ENCODE measurements around the gene PPFIBP1. TPM values are rescaled to one million over a fixed set of nuclear protein-coding genes. Genes with fewer than 3 reads are reported as not detected.

Gene PPFIBP1
- total and polyA plus RNA-seq, 2 of the 8 experiments (the other 6 are each of a cell fraction or from before 2014, with no cell fraction given): 7.7 to 31.3 TPM

GRCh38 chr12:27572486-27573255 is 48.7 kb downstream of the PPFIBP1 start:
- H3K27me3 ChIP-seq (replicated peaks in 1 of 4; ENCODE audit: control insufficient read depth in 3 of 4, extremely low read depth in 1 of 4, insufficient read depth in 3 of 4, low read length in 3 of 4): no peaks in the 10 kb centered on the region
- no peak overlapping the region for H2BK12ac ChIP-seq (ENCODE audit: low read depth, low read length)
- no peak overlapping the region for H3K18ac ChIP-seq (ENCODE audit: extremely low read depth, low read length)
- H3K23ac ChIP-seq (ENCODE audit: insufficient read length): no peak overlapping the region
- no peak overlapping the region for H2BK20ac ChIP-seq (ENCODE audit: low read length)
- H2AK5ac ChIP-seq (ENCODE audit: low read depth, low read length): no peak overlapping the region
- H3K9ac ChIP-seq (replicated peaks in 1 of 4; ENCODE audit: extremely low read depth in 1 of 4, low read depth in 3 of 4, low read length in 3 of 4): no peak overlapping the region
- H3K79me1 ChIP-seq (ENCODE audit: low read depth, low read length): no peaks in the 10 kb centered on the region
- no peaks in the 10 kb centered on the region for H3K23me2 ChIP-seq (ENCODE audit: low read depth, low read length)
- no peak overlapping the region for H3K4ac ChIP-seq (replicated peaks; ENCODE audit: insufficient read length, low read depth, low read length)
- H3K4me1 ChIP-seq (replicated peaks in 1 of 4; ENCODE audit: control insufficient read depth in 3 of 4, insufficient read depth in 4 of 4, low read length in 3 of 4): no peaks in the 10 kb centered on the region
- POLR2A ChIA-PET (ENCODE audit: partially characterized antibody): no interaction called here
- no peak overlapping the region for H4K8ac ChIP-seq (ENCODE audit: extremely low read depth, insufficient read depth, low read length)
- H2AFZ ChIP-seq (ENCODE audit: low read length): no peak overlapping the region
- no peaks in the 10 kb centered on the region for H3K9me3 ChIP-seq (ENCODE audit: insufficient read depth in 2 of 2, low read depth in 1 of 2, low read length in 1 of 2)
- FAIRE-seq (no peak), DNase-seq (ENCODE audit: low read depth in 1 of 2, low spot score in 2 of 2) (no peak)
- no peaks in the 10 kb centered on the region for H4K20me1 ChIP-seq (replicated peaks in 1 of 2; ENCODE audit: control insufficient read depth in 1 of 2, insufficient read depth in 2 of 2, low read length in 2 of 2)
- CTCF ChIA-PET (ENCODE audit: partially characterized antibody): no interaction called here
- 84% methylated on average over 2 of the region's 2 CpGs; no CpG with 5 or more reads in 1 of the 2 experiments for WGBS, 2 experiments (ENCODE audit: extremely low coverage in 1 of 2, insufficient coverage in 1 of 2, insufficient read length in 1 of 2, insufficient replicate concordance in 2 of 2, low coverage in 1 of 2, low lambda C conversion rate in 2 of 2, missing lambda C conversion rate in 1 of 2)
- no peak overlapping the region for H4K91ac ChIP-seq (replicated peaks; ENCODE audit: insufficient read length, low read length)
- H3K79me2 ChIP-seq (ENCODE audit: control insufficient read depth in 1 of 2, insufficient read depth in 2 of 2, low read length in 2 of 2): 0 out of 4 replicates have a peak, but pooled peaks cover 0 to 2% of the 10 kb centered on the region in 2 experiments
- no peak overlapping the region for H3K4me2 ChIP-seq (ENCODE audit: insufficient read depth in 1 of 2, low read depth in 2 of 2, low read length in 2 of 2)
- H3K56ac ChIP-seq (replicated peaks; ENCODE audit: insufficient read length, low read depth, low read length): no peak overlapping the region
- no peak overlapping the region for H3K27ac ChIP-seq (ENCODE audit: low read depth, low read length)
- H3K4me3 ChIP-seq (ENCODE audit: extremely low read depth in 1 of 4, insufficient read depth in 2 of 4, low read depth in 3 of 4, low read length in 4 of 4): no peak overlapping the region
- H3K36me3 ChIP-seq (ENCODE audit: control insufficient read depth in 2 of 4, insufficient read depth in 4 of 4, low read length in 3 of 4): no peaks in the 10 kb centered on the region
- no peak overlapping the region for H2BK120ac ChIP-seq (replicated peaks; ENCODE audit: low read depth, low read length)
- H4K5ac ChIP-seq (ENCODE audit: insufficient read length, low read depth, low read length): no peak overlapping the region
- H2BK5ac ChIP-seq (ENCODE audit: low read depth, low read length): no peak overlapping the region
- no peak overlapping the region for H2BK15ac ChIP-seq (ENCODE audit: low read length)
- H3K14ac ChIP-seq (ENCODE audit: insufficient read length): no peak overlapping the region
- TF ChIP-seq, protein P1, sequence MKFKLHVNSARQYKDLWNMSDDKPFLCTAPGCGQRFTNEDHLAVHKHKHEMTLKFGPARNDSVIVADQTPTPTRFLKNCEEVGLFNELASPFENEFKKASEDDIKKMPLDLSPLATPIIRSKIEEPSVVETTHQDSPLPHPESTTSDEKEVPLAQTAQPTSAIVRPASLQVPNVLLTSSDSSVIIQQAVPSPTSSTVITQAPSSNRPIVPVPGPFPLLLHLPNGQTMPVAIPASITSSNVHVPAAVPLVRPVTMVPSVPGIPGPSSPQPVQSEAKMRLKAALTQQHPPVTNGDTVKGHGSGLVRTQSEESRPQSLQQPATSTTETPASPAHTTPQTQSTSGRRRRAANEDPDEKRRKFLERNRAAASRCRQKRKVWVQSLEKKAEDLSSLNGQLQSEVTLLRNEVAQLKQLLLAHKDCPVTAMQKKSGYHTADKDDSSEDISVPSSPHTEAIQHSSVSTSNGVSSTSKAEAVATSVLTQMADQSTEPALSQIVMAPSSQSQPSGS (IDR thresholded peaks at IDR 0.05; ENCODE audit: low read length): no peak
- TF ChIP-seq KDM5A (IDR thresholded peaks at IDR 0.05; ENCODE audit: low read length) (no peak), SIX5 (IDR thresholded peaks at IDR 0.05; ENCODE audit: low read depth, low read length) (no peak), SUZ12 (IDR thresholded peaks at IDR 0.05; ENCODE audit: low read length) (no peak), CTBP2 (IDR thresholded peaks at IDR 0.05; ENCODE audit: borderline replicate concordance, insufficient read depth, insufficient read length, low read length) (no peak), SAP30 (IDR thresholded peaks at IDR 0.05; ENCODE audit: insufficient read depth, insufficient replicate concordance, low read length) (no peak), ASH2L (IDR thresholded peaks at IDR 0.05; ENCODE audit: low read length) (no peak), POLR2AphosphoS5 (IDR thresholded peaks at IDR 0.05; ENCODE audit: low read depth, low read length) (no peak), BACH1 (IDR thresholded peaks at IDR 0.05; ENCODE audit: low read length) (no peak)

Measured in H1 (cell line).